ENCODE data around the gene EBLN1. TPM values are rescaled to one million over a fixed set of nuclear protein-coding genes. Genes with fewer than 3 reads are reported as not detected.

The EBLN1 gene
- not detected for total RNA-seq

DNA sequence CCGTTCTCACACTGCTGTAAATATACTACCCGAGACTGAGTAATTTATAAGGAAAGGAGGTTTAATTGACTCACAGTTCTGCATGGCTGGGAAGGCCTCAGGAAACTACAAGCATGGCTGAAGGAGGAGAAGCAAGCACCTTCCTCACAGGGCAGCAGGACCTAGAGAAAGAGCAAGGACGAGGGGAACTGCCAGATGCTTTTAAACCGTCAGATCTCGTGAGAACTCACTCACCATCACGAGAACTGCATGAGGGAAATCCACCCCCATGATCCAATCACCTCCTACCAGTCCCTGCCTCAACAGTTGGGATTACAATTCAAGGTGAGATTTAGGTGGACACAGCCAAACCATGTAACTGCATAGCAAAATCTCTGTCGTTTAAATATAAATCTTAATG lies at the start of gene EBLN1:
Gene EBLN1, minus strand, starts transcription at position 174 of the 400 bp plus-strand sequence. CDS start 8,032 bp downstream, outside the sequence.
- intact Hi-C loops (cut with DNase I; ENCODE audit: low total_unique reads), result loop anchor here (5.0 kb wide), 1 partner anchor 716 kb away; no protein-coding TSS in a partner anchor
- H3K27ac ChIP-seq, result no peak within 1 kb of the TSS
- no peaks in the 10 kb centered on the region for H3K36me3 ChIP-seq
- no peaks in the 10 kb centered on the region for H3K27me3 ChIP-seq
- TF ChIP-seq POLR2AphosphoS5 (IDR thresholded peaks at IDR 0.05), result no peak
- TF ChIP-seq POLR2A (IDR thresholded peaks at IDR 0.05), result no peak
- H3K4me3 ChIP-seq, result no peak within 1 kb of the TSS
- DNase-seq (ENCODE audit: low spot score in 2 of 2), result no peak
- no peaks in the 10 kb centered on the region for H3K9me3 ChIP-seq
- H3K4me1 ChIP-seq, result no peaks in the 10 kb centered on the region

DNA sequence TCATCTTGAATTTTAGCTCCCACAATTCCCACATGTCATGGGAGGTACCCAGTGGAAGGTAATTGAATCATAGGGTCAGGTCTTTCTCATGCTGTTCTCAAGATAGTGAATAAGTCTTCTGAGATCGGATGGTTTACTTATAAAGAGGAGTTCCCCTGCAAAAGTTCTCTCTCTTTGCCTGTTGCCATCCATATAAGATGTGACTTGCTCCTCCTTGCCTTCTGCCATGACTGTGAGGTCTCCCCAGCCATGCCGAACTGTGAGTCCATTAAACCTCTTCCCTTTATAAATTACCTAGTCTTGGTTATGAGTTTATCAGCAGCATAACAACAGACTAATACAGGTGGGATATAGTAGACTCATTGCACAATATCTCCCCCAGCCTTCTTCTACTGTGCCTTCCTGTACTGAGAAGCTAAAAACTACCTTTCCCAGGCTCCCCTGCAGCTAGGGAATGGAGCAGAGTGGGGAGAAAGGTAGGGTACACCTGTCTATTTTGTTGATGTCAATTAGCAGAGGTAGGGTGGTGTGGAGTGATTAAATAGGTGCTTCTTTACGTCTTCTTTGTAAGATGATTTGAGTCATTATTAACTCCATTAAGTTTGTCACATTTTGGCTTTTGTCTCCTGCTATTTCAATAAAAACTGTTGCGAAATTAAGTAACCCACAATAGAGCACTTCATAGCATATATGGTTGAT lies 48.2 kb upstream of the EBLN1 start:
- intact Hi-C loops (cut with DNase I; ENCODE audit: low total_unique reads), result no loop called here
- no peaks in the 10 kb centered on the region for H3K27me3 ChIP-seq

DNA sequence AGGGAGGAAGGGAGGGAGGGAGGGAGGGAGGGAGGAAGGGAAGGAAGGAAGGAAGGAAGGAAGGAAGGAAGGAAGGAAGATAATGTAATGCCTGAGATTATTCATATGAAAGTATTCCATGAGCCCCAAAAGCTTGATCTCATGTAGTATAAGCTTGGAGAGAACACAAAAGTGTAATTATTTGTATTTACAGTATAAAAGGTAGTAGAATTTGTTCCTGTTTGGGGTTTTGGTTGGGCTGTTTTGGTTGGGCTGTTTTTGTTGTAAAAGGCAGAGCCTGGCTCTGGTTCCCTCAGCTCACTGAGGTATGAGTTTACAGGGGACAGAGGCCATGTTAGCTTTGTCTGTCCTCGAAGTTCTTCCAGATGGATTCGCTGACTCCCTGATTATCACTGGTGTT lies 45.3 kb upstream of the EBLN1 start:
- TF ChIP-seq POLR2A (IDR thresholded peaks at IDR 0.05) (no peak), POLR2AphosphoS5 (IDR thresholded peaks at IDR 0.05) (no peak)
- TF ChIP-seq, protein P1, sequence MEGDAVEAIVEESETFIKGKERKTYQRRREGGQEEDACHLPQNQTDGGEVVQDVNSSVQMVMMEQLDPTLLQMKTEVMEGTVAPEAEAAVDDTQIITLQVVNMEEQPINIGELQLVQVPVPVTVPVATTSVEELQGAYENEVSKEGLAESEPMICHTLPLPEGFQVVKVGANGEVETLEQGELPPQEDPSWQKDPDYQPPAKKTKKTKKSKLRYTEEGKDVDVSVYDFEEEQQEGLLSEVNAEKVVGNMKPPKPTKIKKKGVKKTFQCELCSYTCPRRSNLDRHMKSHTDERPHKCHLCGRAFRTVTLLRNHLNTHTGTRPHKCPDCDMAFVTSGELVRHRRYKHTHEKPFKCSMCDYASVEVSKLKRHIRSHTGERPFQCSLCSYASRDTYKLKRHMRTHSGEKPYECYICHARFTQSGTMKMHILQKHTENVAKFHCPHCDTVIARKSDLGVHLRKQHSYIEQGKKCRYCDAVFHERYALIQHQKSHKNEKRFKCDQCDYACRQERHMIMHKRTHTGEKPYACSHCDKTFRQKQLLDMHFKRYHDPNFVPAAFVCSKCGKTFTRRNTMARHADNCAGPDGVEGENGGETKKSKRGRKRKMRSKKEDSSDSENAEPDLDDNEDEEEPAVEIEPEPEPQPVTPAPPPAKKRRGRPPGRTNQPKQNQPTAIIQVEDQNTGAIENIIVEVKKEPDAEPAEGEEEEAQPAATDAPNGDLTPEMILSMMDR (IDR thresholded peaks at IDR 0.05), result no peak
- no peaks in the 10 kb centered on the region for H3K27me3 ChIP-seq
- no peaks in the 10 kb centered on the region for H3K4me1 ChIP-seq
- no peaks in the 10 kb centered on the region for H3K36me3 ChIP-seq
- intact Hi-C loops (cut with DNase I; ENCODE audit: low total_unique reads), result no loop called here
- H3K4me3 ChIP-seq, result no peak overlapping the region
- H3K27ac ChIP-seq, result no peak overlapping the region
- H3K9me3 ChIP-seq, result no peaks in the 10 kb centered on the region
- no peak for DNase-seq (ENCODE audit: low spot score in 2 of 2)

More for the DNA sequence above, 48.2 kb upstream of the EBLN1 start:
- TF ChIP-seq POLR2AphosphoS5 (IDR thresholded peaks at IDR 0.05), result no peak
- no peak for TF ChIP-seq POLR2A (IDR thresholded peaks at IDR 0.05)
- TF ChIP-seq, protein P1 (IDR thresholded peaks at IDR 0.05), result no peak
- H3K27ac ChIP-seq, result no peak overlapping the region
- H3K36me3 ChIP-seq, result no peaks in the 10 kb centered on the region
- H3K4me3 ChIP-seq, result no peak overlapping the region
- DNase-seq (ENCODE audit: low spot score in 2 of 2), result no peak
- H3K4me1 ChIP-seq, result no peaks in the 10 kb centered on the region
- H3K9me3 ChIP-seq, result no peaks in the 10 kb centered on the region

DNA sequence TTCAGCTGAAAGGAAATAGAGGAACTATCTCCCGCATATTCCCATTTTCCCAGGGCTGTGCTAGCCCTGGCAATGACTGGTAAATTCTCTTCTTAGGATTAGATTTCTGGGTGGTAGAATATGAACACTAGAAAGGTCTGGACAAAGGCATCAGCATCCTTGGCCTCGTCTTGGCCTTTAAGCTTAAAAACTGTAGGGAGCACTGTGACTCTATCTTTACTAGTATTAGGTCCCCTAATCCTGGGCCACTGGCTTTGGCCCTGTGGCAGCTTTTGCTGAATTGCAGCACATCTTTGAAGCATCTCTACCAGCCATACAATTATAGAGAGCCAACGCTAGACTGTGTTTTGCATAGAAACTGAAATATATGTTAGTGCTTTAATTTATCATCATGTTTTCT lies 41.5 kb upstream of the EBLN1 start:
- Histone ChIP-seq H3K36me3 (no peaks in the 10 kb centered on the region), H3K4me1 (no peaks in the 10 kb centered on the region), H3K27ac (no peak overlapping the region), H3K4me3 (no peak overlapping the region), H3K9me3 (no peaks in the 10 kb centered on the region), H3K27me3 (no peaks in the 10 kb centered on the region)
- no peak for DNase-seq (ENCODE audit: low spot score in 2 of 2)
- intact Hi-C loops (cut with DNase I; ENCODE audit: low total_unique reads), result no loop called here
- TF ChIP-seq, protein P1 (IDR thresholded peaks at IDR 0.05), result no peak
- no peak for TF ChIP-seq POLR2A (IDR thresholded peaks at IDR 0.05)
- no peak for TF ChIP-seq POLR2AphosphoS5 (IDR thresholded peaks at IDR 0.05)

DNA sequence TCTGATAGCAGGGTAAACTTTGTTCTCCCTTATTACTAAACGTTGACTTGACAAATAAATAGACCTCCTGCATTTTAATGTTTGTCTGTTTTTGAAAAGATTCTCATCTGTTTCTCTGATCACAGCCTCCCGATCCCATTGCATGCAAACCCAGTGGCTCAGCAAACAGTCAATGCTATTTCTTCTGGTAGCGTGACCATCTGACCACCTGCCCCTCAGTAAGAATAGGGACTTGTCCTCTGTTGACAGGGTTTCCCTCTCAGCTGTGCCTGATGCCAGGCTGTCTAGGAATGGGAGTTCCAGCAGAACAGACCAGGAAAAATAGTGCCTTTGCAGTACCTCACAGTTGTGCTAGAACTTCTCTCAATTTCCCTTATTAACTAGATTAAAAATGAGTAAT lies 40.7 kb upstream of the EBLN1 start:
- H3K27ac ChIP-seq, result no peak overlapping the region
- H3K36me3 ChIP-seq, result no peaks in the 10 kb centered on the region
- no peak overlapping the region for H3K4me3 ChIP-seq
- no peak for TF ChIP-seq POLR2A (IDR thresholded peaks at IDR 0.05)
- TF ChIP-seq POLR2AphosphoS5 (IDR thresholded peaks at IDR 0.05), result no peak
- TF ChIP-seq, protein P1 (IDR thresholded peaks at IDR 0.05), result no peak
- H3K9me3 ChIP-seq, result no peaks in the 10 kb centered on the region
- DNase-seq (ENCODE audit: low spot score in 2 of 2), result no peak
- H3K27me3 ChIP-seq, result no peaks in the 10 kb centered on the region
- H3K4me1 ChIP-seq, result no peaks in the 10 kb centered on the region
- intact Hi-C loops (cut with DNase I; ENCODE audit: low total_unique reads), result no loop called here

All from breast epithelium (tissue), 4 donors.